ENCODE data around the gene FBN2. TPM values are rescaled to one million over a fixed set of nuclear protein-coding genes. Genes with fewer than 3 reads are reported as not detected.

The FBN2 gene
- total and polyA plus RNA-seq, 12 donors = 2.9 to 28.9 (median 13.5) TPM

GRCh38 chr5:128399111-128399510, 138.9 kb downstream of the FBN2 start:
- TF ChIP-seq CTCF (IDR thresholded peaks at IDR 0.05) = no peak
- H3K27ac ChIP-seq = no peak overlapping the region
- peaks cover 0 to 25% (median 0%) of the 10 kb centered on the region in 9 donors for H3K4me1 ChIP-seq
- 43 to 65% methylated on average over 1 of the region's 1 CpG for WGBS, 2 donors
- no peaks in the 10 kb centered on the region for H3K36me3 ChIP-seq
- H3K27me3 ChIP-seq = no peaks in the 10 kb centered on the region
- no peak overlapping the region for H3K4me3 ChIP-seq
- DNase-seq (no peak), ATAC-seq (no peak)
- H3K9me3 ChIP-seq = no peaks in the 10 kb centered on the region
- intact Hi-C loops (cut with DNase I) = loop anchor here in 1 of 10 donors (10.0 kb wide), 1 partner anchor 96 kb away; no protein-coding TSS in a partner anchor

- Histone ChIP-seq H3K4me1 (peaks cover 0 to 15% (median 0%) of the 10 kb centered on the region in 9 donors), H3K27me3 (no peaks in the 10 kb centered on the region), H3K9me3 (no peaks in the 10 kb centered on the region), H3K36me3 (no peaks in the 10 kb centered on the region), H3K27ac (no peak overlapping the region), H3K4me3 (no peak overlapping the region)
- intact Hi-C loops (cut with DNase I) = loop anchor here in 1 of 10 donors (10.0 kb wide), 1 partner anchor 97 kb away; no protein-coding TSS in a partner anchor
- ATAC-seq (no peak), DNase-seq (no peak)
- 98% methylated on average over 2 of the region's 2 CpGs for WGBS, 2 donors
- no peak for TF ChIP-seq CTCF (IDR thresholded peaks at IDR 0.05)
Observed at GRCh38 chr5:128397876-128398275, 140.2 kb downstream of the FBN2 start.

GRCh38 chr5:128395073-128395472, 143.0 kb downstream of the FBN2 start:
- DNase-seq (no peak), ATAC-seq (peak in 6 of 8 donors; percentile 71 to 94 (median 76))
- TF ChIP-seq CTCF (IDR thresholded peaks at IDR 0.05) = no peak
- no peak overlapping the region for H3K4me3 ChIP-seq
- H3K27ac ChIP-seq = peak overlapping the region in 3 of 10 donors; percentile 9 to 41 (median 21)
- 45 to 62% methylated on average over 8 of the region's 8 CpGs for whole genome bisulfite sequencing, 2 donors
- H3K36me3 ChIP-seq = no peaks in the 10 kb centered on the region
- no peaks in the 10 kb centered on the region for H3K27me3 ChIP-seq
- no peaks in the 10 kb centered on the region for H3K9me3 ChIP-seq
- peaks cover 0 to 5% (median 0%) of the 10 kb centered on the region in 9 donors for H3K4me1 ChIP-seq
- intact Hi-C loops (cut with DNase I) = loop anchor here in 1 of 10 donors (10.0 kb wide), 1 partner anchor 100 kb away; no protein-coding TSS in a partner anchor

GRCh38 chr5:128384068-128384467, 154.0 kb downstream of the FBN2 start:
- intact Hi-C loops (cut with DNase I) = no loop called here
- no peak for TF ChIP-seq CTCF (IDR thresholded peaks at IDR 0.05)
- Histone ChIP-seq H3K27ac (no peak overlapping the region), H3K4me1 (no peaks in the 10 kb centered on the region), H3K36me3 (no peaks in the 10 kb centered on the region), H3K9me3 (no peaks in the 10 kb centered on the region), H3K27me3 (no peaks in the 10 kb centered on the region), H3K4me3 (no peak overlapping the region)
- DNase-seq = no peak
- no peak for ATAC-seq
- WGBS, 2 donors = 90 to 91% methylated on average over 2 of the region's 2 CpGs

Measured in heart right ventricle (tissue), 16 donors.